Activated naive CD4-positive, alpha-beta T cell treated with Interleukin-2 at 50 U/mL for 16 hours (primary cell): Measurements from ENCODE around the gene DPYSL5.
"Not testable (repeated sequence)": the region's sequence is repeated elsewhere in the genome, so short reads cannot be mapped to it uniquely, and the experiment has no call there.

Experiments used
- DNase-seq: peaks from one replicate; pipeline ENCODE4 v3.0.0-alpha.2; 2020

Gene DPYSL5

DNA sequence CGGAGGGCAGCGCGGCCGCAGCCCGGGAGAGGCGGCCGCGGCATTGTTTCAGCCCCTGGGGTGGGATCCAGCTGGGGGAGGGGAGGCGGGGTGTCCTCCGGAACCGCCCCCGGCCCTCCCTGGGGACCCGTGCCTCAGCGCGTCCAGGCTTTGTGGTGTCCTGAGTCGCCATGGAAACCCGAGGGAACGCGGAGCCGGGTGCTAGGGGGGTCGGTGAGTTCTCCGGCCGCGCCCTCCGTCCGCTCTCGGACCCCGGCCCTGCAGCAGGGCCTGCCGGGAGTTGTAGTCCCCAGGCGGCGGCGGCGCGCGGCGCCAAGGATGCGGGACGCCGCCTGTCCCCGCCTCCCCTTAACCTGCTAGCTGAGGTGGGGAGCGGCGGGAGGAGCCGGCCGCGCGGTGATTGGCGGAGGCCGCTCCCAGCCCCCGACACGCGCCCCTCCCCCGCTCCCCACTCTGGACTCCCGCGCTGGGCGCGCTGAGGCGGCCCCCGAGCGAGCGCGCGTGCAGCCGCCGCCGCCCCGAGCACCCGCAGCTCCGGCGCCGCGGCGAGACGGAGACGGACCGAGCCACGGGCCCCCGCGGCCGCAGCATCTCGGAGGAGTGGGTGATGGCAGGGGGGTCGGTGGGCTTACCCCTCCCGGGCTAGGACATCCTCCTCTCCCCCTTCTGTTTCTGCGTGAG, at the start of gene DPYSL5:
TSS of gene DPYSL5 (plus strand) at position 478 of the 681 bp plus-strand sequence. CDS start 50,368 bp downstream, outside the sequence.
- DNase-seq = peak; percentile 5

- no peak for DNase-seq
Measured at GRCh38 chr2:26801328-26801727, 46.6 kb upstream of the DPYSL5 start.

GRCh38 chr2:26801796-26802195, 46.1 kb upstream of the DPYSL5 start:
- no peak for DNase-seq

- DNase-seq = no peak
Measured at GRCh38 chr2:26805241-26805676, 42.7 kb upstream of the DPYSL5 start.

DNA sequence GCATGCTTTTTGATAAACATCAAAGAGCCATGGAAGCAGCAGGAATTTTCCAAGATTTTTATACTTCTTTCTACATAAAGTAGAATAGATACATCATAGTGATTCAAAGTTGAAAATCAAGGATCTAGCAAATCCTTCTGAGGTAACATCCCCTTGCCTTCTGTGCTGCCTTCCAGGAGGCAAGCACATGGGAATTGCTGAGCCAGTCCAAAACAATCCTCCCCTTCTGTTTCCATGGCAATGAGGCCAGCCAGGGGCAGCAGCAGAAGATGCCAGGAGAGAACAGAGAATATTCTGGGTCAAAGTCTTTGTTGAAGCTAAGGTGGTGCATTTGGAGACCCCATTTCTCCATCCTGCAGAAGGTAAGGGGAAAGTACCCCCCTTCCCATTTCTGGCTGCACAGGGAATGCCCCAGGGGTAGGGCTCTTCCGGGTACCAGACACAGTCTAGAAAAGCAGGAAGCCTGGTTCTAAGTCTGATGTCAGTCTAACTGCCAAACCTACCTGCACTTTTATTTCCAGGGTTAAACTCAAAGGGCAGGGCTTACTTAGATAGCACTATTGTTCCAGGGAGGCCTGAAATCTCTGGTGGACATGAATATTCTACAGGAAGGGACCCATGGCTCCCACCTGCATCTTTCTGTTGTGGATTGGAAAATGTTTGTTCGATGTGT, 40.0 kb upstream of the DPYSL5 start:
- no peak for DNase-seq

GRCh38 chr2:26809211-26809610, 38.7 kb upstream of the DPYSL5 start:
- no peak for DNase-seq

GRCh38 chr2:26809876-26810577, 37.9 kb upstream of the DPYSL5 start:
- DNase-seq = no peak

DNA sequence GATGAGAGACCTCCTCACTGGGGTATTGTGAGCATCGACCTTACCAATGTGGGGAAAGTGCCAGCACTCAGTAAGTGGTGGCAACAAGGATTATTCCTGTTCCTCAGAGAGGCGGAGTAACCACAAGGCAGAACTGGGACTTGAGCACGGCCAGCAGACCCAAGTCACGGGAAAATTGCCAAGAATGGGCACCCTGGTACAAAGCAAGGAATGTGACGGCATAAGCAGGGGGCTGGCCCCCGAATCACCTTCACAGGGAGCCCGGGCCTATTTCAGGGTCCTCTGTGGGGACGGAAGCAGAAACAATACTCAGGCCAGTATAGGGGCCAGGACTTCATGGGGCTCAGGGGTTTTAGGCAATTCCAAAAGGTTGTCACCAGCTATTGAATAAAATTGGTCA, 36.7 kb upstream of the DPYSL5 start:
- DNase-seq = no peak

DNA sequence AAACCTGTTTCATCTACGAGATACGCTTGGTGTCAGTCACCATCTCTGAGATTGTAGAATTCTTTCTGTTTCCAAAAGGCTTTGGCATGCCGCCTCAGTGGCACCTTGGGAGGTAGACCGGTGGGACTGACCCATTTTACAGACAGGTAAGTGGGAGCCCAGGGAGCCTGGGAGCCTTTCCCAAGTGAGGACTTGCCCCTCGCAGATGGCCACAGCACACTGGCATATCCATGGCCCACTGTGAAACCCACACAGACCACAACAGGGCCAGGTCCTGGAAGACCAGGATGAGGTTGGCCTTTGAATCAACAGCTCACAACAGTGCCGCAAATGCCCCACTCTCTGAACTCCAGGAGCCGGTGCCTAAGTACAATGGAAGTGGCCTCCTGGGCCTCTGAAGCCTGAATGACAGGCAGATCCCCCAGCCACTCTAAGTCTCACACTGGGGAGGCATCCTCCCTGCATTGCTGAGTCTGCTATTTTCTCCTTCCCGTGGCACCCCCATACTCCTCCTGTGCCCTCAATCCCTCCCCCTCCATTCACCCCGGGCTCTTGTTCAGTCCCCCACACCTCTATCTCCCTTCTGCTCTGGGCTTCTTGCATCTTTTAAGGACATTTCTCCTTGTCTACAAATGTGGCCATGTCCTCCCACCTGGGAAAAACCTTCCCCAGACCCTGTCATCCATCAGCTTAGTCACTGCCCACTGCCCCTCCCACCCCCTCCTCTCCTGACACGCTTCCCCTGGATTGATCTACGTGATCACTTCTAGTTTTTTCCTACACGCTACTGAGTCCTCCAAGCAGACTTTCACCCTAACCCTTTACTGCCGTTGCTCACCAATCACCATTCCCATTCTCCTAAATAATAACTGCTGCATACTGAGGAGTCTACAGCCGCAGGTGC, 35.9 kb upstream of the DPYSL5 start:
- DNase-seq = no peak

DNA sequence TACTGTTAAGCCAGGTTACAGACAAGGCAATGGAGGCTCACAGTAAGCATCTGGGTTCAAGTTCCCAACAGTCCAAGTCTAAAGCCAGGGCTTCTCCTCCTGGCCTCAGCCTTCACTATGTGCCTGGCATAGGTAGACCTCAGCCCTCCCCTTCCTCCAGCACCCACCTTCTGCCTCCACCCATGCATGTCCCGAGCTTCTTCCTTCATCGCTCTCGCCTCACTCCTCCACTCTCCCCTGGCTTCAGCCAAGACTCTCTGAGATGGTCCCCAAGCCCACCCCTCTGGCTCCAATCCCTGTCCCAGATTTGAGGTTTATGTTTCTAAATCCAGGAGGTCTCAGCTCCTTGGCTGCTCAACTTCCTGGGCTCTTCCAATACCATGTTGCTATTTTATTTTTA, 35.2 kb upstream of the DPYSL5 start:
- DNase-seq = no peak

DNA sequence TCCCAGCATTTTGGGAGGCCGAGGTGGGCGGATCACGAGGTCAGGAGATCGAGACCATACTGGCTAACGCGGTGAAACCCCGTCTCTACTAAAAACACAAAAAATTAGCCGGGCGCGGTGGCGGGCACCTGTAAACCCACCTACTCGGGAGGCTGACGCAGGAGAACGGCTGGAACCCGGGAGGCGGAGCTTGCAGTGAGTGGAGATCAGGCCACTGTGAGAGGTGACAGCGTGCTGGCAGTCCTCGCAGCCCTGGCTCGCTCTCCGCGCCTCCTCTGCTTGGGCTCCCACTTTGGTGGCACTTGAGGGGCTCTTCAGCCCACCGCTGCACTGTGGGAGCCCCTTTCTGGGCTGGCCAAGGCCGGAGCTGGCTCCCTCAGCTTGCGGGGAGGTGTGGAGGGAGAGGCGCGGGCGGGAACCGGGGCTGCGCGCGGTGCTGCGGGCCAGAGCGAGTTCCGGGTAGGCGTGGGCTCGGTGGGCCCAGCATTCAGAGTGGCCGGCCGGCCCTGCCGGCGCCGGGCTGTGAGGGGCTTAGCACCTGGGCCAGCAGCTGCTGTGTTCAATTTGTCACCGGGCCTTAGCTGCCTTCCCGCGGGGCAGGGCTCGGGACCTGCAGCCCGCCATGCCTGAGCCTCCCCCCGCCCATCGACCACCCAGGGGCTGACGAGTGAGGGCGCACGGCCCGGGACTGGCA, 33.7 kb upstream of the DPYSL5 start:
- not testable (repeated sequence) for DNase-seq

GRCh38 chr2:26816893-26817292, 31.0 kb upstream of the DPYSL5 start:
- DNase-seq = no peak

DNA sequence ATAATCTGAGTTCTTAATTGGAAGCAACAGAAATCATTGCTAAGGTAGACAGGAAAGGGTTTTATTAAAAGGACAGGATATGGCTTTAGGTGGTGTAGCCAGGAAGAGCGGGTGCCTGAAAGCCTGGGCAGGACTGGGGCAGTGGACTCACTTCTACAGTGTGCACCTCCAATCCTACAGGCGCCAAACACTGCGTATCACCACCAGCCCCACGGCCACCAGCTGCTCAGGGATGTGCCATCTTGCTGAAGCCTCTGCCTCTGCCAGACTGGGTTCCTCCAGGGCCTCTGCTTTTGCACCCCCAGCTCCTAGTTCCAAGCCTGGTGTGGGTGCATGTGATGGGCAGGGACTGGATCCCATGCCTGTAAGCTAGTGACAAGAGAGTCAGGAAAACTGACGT, 29.7 kb upstream of the DPYSL5 start:
- no peak for DNase-seq

GRCh38 chr2:26818972-26819371, 29.0 kb upstream of the DPYSL5 start:
- no peak for DNase-seq

DNA sequence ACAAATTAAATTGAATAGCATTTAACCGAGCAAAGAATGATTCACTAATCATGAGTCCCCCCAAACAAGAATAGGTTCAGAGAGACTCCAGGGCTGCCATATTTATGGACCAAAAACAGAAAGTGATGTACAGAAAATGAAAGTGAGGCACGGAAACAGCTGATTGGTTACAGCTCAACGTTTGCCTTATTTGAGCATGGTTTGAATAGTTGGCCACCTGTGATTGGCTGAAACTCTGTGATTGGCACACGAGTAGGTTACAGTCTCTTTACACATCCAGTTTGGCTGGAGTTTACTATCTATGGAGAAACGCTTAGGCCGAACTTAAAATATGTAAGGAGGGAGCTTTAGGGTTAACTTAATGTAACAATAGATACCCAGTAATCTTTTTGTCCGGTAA, 27.0 kb upstream of the DPYSL5 start:
- DNase-seq = no peak

DNA sequence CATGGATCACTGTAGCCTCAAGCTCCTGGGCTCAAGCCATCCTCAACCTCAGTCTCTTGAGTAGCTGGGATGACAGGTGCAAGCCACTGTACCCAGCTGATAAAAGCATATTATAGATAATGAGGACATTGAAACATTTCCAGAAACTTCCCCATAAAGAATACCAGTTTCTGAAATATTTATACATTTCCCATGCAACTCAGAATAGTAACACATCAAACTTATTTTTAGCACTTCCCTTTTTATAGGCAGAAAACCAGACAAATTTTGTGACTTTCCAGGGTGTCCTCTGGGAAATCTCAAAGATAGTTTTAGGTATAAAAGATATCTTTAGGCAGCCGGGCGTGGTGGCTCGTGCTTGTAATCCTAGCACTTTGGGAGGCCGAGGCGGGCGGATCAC, 25.1 kb upstream of the DPYSL5 start:
- no peak for DNase-seq

GRCh38 chr2:26838121-26838906, 9.6 kb upstream of the DPYSL5 start:
- DNase-seq = no peak

GRCh38 chr2:26840937-26841610, 6.9 kb upstream of the DPYSL5 start:
- DNase-seq = no peak

DNA sequence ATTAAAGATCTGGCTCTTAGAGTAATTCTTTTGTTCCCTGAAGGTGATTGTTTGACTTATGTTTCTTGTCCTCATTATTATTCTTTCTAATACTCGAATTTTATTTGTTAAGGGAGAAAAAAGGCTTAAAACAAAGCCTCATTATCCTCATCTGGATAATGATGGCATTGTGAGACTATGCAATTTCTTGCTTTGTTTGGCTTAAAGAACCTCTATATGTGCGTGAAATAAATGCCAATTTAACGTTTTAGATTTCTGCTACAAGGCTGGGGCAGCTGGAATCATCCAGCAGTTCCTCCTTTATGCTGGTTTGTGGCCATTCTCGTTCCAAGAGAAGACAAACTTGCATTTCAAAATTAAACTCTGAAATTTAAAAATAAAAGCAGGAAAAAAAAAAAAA, 4.9 kb upstream of the DPYSL5 start:
- DNase-seq = no peak

- no peak for DNase-seq
Measured at GRCh38 chr2:26845021-26845420, 2.9 kb upstream of the DPYSL5 start.
